ENCODE measurements around the gene RERE.

DNA sequence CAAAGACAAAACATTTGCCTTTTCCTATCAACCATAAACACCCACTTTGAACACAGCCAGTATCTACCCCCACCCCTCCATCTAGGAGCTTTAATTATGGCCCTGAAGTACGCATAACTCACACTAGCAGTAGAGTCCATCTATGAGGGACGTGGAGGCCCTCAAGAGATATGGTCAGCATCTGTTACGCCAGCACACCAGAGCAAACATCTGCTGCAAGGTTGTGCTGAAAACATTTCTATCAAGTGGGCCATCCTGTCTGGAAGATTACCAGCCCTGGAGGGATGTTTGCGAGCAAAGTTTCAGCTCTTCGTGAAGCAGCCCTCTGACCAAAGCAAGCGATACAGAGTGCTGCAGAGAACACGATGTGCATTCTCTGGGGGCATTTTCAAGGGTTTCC lies 424.9 kb downstream of the RERE start:
- no peak for TF ChIP-seq MYBL2 (CRISPR knock-in tag; IDR thresholded peaks at IDR 0.05)
- TF ChIP-seq, protein P1, sequence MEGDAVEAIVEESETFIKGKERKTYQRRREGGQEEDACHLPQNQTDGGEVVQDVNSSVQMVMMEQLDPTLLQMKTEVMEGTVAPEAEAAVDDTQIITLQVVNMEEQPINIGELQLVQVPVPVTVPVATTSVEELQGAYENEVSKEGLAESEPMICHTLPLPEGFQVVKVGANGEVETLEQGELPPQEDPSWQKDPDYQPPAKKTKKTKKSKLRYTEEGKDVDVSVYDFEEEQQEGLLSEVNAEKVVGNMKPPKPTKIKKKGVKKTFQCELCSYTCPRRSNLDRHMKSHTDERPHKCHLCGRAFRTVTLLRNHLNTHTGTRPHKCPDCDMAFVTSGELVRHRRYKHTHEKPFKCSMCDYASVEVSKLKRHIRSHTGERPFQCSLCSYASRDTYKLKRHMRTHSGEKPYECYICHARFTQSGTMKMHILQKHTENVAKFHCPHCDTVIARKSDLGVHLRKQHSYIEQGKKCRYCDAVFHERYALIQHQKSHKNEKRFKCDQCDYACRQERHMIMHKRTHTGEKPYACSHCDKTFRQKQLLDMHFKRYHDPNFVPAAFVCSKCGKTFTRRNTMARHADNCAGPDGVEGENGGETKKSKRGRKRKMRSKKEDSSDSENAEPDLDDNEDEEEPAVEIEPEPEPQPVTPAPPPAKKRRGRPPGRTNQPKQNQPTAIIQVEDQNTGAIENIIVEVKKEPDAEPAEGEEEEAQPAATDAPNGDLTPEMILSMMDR (IDR thresholded peaks at IDR 0.05): no peak
- TF ChIP-seq, protein P2, sequence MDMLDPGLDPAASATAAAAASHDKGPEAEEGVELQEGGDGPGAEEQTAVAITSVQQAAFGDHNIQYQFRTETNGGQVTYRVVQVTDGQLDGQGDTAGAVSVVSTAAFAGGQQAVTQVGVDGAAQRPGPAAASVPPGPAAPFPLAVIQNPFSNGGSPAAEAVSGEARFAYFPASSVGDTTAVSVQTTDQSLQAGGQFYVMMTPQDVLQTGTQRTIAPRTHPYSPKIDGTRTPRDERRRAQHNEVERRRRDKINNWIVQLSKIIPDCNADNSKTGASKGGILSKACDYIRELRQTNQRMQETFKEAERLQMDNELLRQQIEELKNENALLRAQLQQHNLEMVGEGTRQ (CRISPR knock-in tag; IDR thresholded peaks at IDR 0.05): no peak
- no peak for TF ChIP-seq FOXK1 (CRISPR knock-in tag; IDR thresholded peaks at IDR 0.05)
- no peak for TF ChIP-seq JUN (CRISPR knock-in tag; IDR thresholded peaks at IDR 0.05)
- TF ChIP-seq, protein P3, sequence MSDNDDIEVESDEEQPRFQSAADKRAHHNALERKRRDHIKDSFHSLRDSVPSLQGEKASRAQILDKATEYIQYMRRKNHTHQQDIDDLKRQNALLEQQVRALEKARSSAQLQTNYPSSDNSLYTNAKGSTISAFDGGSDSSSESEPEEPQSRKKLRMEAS (CRISPR knock-in tag; IDR thresholded peaks at IDR 0.05): no peak
- no peak for TF ChIP-seq RELA (CRISPR knock-in tag; IDR thresholded peaks at IDR 0.05; ENCODE audit: borderline replicate concordance)
- TF ChIP-seq ZNF138 (CRISPR knock-in tag; conservative IDR thresholded peaks at IDR 0.05): no peak

All from WTC11 (cell line).